Measurements from ENCODE around the gene RBM28. TPM values are rescaled to one million over a fixed set of nuclear protein-coding genes. Genes with fewer than 3 reads are reported as not detected.
"Not testable (repeated sequence)": the region's sequence is repeated elsewhere in the genome, so short reads cannot be mapped to it uniquely, and the experiment has no call there.

The RBM28 gene
- total RNA-seq, 1 donor from 2014 or later: 60.4 TPM

DNA sequence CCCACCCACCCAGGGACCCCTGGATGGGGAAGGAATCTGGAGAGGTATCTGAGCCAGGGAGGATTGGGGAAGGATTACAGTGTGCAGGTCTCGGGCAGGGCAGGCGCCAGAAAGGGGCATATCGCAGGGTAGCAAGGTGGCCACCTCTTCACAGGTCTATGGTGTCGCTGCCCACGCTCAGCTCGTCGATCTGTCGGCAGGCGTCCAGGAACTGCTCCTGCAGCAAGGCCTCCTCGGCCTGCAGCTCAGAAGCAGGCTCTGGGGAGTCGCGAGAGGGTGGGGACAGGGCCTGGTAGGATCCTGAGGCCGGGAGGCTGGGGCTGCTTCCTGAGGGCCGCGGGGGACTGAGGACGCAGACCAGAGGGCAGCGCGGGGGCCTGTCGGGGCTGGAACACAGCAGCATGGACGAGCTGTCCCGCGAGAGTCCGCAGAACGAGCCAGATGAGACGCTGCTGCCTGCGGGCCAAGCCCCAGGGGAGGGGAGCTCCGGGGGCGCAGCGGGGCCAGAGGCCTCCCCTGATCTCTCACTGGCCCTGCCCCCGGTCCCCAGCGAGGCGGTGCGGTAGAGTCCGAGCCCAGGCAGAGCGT is 7.1 kb upstream of the RBM28 start:
- no peak for DNase-seq (ENCODE audit: low spot score)

GRCh38 chr7:128349466-128349825 is 5.7 kb upstream of the RBM28 start:
- no peak for DNase-seq (ENCODE audit: low spot score)

GRCh38 chr7:128347647-128348097 is 4.0 kb upstream of the RBM28 start:
- DNase-seq (ENCODE audit: low spot score): no peak

DNA sequence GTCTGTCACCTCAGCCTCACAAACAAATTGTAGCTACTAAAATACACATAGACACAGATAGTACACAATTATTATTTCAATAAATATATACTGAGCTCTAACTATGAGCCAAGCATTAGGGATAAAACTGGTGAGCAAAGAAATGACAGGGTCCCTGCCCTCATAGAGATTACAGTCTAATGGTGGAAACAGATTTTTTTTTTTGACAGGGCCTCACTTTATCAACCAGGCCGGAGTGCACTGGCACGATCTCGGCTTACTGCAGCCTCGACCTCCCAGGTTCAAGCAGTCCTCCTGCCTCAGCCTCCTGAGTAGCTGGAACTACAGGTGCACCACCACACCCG is 695 bp upstream of the RBM28 start:
- DNase-seq (ENCODE audit: low spot score): no peak

- DNase-seq (ENCODE audit: low spot score): no peak
These were observed 2.0 kb downstream of the RBM28 start for GRCh38 chr7:128341733-128342132.

DNA sequence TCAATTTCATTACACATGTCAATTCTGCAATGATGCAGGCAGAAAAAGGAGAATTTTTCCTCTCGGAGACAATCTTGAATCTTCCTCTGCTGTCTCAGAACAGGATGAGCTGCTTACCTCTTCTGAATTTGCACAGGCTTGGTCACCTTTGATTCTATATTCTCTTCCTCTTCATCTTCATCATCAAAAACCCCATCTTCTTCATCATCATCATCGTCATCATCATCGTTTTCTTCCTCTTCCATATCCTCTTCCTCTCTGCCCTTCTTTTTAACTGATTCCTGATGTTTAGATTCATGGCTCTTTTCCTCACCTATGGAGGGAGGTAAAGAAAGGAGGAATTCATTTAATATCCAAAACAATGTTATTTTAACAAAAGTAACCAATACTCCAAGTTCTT is 8.0 kb downstream of the RBM28 start:
- DNase-seq (ENCODE audit: low spot score): no peak

DNA sequence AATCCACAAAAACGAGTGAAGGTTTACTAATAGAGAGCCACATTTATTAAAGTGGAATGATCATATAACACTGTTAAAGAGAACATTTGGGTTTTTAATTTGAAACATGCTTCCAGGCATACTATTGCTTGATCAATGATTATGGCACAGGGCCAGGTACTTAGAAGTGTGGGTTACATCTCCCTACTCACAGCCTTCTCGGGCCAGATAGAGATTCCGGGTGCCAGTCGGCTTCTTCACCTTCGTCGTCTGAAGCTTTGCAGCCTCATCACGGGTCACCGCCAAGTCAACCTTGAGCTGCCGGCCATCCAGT is 19.4 kb downstream of the RBM28 start:
- DNase-seq (ENCODE audit: low spot score): no peak

DNA sequence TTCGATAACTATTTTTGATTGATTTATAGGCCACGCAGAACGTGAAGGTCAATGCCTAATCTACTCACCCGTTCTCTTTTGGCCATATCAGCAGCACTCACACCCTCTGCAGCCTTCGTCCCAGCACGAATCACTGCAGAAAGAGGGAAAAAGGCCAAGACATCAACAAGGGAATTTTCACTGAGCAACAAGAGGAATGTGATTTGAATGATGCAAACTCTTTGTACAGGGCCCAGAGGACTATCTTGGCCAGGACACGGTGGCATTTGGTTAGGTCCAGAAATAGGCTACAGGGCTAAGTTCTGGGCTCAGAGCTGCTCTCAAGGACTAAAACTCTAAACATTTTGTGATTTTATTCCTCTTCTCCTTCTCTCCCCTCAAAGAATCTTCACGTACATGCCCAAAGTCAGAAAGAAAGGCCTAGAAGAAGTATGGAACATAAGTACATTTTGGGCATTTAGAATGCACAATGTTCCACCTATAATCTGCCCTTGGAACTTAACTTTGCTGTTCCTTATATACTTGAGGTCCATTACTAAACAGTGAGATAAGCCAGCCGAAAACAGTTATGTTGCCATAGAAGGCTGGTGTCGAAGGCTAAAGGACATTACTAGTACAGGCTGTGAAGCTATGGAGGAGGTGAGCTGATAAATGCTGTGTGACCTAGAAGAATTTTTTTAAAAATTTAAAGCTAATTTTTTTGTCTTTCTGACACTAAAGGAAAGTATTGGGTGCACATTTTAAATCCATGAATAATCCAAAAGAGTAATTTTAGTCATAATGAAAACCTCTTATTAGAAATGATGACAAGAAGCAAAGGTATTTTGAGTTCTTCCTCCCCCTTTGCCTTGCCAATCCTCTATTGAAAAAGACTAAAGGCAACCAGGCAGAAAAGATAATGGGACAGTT is 20.0 kb downstream of the RBM28 start:
- no peak for DNase-seq (ENCODE audit: low spot score)

DNA sequence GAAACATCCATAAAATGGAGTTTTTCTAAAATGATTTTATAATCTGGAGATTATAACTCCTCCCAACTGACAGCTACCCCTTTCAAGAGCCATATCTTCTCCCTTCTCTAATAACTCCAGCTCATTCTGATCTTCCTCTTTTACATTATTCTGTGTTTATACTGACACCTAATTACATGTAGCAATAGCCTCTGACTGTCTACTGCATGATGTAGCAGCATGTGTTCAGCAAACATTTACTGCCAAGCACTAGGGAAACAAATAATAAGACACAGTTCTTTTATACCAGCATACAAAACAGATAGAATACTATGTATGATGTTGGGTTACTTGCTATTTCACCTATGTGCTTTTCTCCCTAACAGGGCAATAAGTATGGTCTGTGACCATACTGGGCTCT is 20.7 kb downstream of the RBM28 start:
- DNase-seq (ENCODE audit: low spot score): no peak

- DNase-seq (ENCODE audit: low spot score): no peak
These were observed 21.6 kb downstream of the RBM28 start for GRCh38 chr7:128322040-128322643.

DNA sequence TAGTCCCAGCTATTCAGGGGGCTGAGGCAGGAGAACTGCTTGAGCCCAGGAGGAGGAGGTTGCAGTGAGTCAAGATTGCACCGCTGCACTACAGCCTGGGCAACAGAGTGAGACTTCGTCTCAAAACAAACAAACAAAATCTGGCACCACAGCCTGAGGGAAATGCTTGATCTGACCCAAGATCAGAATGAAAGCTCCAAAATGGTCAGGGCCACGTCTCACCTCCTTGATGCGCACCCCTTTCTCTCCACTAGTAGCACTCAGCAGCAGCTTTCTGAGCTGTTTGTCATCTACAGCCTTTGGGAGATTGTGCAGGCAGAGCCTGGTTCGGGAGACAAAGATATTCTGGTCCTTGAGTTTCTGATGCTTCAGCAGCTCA is 22.7 kb downstream of the RBM28 start:
- DNase-seq (ENCODE audit: low spot score): no peak

- no peak for DNase-seq (ENCODE audit: low spot score)
These were observed 25.0 kb downstream of the RBM28 start for GRCh38 chr7:128318691-128319090.

GRCh38 chr7:128311013-128311412 is 32.7 kb downstream of the RBM28 start:
- no peak for DNase-seq (ENCODE audit: low spot score)

DNA sequence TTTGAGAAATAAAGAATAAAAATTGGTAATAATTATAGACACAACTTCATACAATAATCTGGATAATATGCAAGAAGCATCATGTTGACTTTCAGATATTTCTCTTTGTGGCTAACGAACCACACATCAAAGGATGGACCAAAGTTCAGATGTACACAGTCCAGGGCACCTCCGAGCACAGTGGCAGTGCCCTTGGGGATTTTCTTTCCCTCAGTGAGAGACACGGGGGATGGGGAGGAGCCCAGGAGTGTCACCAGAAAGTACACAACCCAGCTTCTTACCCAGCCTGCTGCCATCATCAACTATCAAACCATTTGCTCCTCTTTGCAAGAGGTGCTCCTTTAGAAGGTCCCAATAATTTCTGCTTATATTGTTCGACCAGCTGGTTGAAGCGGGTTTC is 33.2 kb downstream of the RBM28 start:
- DNase-seq (ENCODE audit: low spot score): no peak

DNA sequence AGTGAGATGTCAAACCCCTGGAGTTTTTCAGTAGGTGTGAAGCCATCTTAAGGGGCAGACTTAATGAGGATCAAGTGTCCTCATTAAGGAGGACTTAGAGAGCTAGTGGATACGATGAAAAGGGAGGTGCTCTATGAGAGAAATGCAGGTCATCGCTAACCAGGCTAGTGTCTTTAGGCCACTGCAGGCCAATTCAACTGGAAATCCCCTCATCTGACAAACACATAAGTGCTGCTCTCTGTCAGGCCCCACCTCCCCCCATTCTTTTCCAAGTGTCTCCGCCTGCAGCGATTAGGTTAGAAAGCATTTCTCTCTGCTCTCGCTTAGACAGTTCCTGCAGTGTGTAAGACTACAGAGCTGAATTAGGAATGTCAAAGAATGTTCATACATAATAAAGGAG is 33.7 kb downstream of the RBM28 start:
- DNase-seq (ENCODE audit: low spot score): no peak

- no peak for DNase-seq (ENCODE audit: low spot score)
These were observed 34.6 kb downstream of the RBM28 start for GRCh38 chr7:128309124-128309523.

- DNase-seq (ENCODE audit: low spot score): no peak
These were observed 36.6 kb downstream of the RBM28 start for GRCh38 chr7:128307061-128307460.

DNA sequence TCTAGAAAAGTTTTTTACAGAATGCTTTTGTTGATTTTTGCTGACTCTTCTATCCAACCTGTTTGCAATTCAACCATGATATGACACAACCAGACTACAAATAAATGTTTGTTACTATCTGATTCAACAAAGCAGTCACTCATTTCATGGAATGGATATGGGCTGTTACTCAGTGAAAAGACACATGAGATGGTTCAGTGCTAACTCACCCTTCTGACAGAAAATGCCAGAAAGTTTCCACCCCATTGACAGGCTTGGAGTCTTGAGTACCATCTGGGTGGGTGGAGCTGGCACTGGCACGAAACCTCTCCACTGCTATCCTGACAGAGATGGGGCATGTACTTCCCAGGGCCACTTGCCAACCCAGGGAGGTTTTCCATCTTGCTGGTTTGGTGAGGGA is 39.5 kb downstream of the RBM28 start:
- no peak for DNase-seq (ENCODE audit: low spot score)

DNA sequence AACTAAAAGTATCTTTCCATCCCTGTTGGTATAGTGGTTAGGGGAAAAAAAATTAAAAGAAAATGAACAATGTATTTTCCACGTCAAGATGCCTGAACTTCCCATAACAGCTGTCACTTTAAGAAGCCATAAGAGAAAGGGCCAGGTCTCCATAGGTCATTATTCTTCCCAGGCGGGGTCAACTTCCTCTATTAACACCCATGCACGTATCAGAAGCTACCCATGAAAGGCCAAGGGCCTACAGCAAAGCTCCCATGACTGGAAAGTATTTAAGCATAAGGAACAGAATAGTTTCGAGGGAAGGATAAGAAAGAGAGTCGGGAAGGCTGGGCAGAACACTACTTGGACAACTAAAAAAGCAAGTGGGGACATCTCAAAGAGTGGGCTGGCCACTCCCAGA is 40.1 kb downstream of the RBM28 start:
- DNase-seq (ENCODE audit: low spot score): no peak

DNA sequence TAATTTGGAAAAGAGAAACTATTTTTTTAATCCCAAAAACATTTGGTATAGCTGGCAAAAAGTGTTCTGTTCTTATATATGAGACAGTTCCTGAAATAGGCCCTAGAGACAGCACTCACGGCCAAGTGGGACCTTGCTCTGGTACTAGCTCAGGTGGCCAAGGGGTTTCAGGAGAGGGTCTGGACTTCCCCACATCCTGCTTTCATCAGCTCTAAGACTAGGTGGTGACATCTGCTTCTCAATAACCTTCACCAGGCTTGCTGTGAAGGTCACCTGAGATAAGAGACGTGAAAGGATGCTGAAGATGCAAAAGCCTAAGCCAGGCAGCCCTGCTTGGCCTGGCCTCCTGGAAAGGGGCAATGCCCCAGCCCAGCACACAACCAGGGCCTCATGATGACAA is 40.6 kb downstream of the RBM28 start:
- no peak for DNase-seq (ENCODE audit: low spot score)

- DNase-seq (ENCODE audit: low spot score): no peak
These were observed 41.6 kb downstream of the RBM28 start for GRCh38 chr7:128302139-128302538.

- DNase-seq (ENCODE audit: low spot score): no peak
These were observed 44.5 kb downstream of the RBM28 start for GRCh38 chr7:128299109-128299607.

GRCh38 chr7:128298004-128298403 is 45.7 kb downstream of the RBM28 start:
- not testable (repeated sequence) for DNase-seq (ENCODE audit: low spot score)
